GM19239 (cell line): Measurements from ENCODE around the gene CSF1R.
"Not testable (repeated sequence)": the region's sequence is repeated elsewhere in the genome, so short reads cannot be mapped to it uniquely, and the experiment has no call there.

Experiments used
- DNase-seq: peaks from one replicate; pipeline ENCODE4 v3.0.0; 2011; ENCODE audit warnings: low spot score; ENCODE audit not compliant: insufficient read length
- FAIRE-seq: peaks from 2 replicates; lab custom pipeline; 2011; peaks lifted over from hg19 to GRCh38; lab: Jason Lieb, UNC

The CSF1R gene

DNA sequence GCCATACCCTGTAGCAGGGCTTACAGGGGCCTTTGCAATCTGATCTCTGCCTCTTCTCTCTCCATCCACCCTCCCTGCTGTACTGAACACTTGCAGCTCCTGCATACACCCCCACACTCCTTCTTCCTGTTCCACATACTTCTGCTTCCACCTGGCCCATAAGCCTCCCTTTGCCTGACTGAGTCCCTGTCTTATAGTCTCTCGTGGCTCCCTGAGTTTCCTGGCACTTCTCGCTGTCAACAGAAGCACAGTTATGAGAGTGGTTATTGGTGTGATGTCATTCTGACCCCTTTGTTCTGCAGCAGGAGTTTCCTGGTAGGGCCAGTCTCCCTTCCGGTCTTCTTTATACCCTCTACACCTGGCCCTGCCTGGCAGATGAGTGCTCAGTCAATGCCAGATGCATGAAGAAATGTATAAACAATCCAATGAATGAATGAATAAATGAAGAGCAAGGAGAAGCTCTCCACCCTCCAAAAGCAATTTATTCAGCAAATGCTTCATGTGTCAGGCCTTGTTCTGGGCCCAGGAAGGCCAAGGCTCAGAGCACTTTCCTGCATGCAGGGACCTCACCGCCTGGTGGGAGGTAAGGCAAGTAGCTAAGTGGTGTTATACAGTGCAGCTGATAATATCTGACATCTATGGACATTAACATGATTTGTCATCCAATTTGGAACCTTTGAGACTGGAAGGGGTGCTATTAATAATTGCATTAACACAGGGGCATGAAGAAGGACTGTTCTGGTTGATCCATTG, 20.5 kb upstream of the CSF1R start:
- no peak for DNase-seq
- no peak for FAIRE-seq

DNA sequence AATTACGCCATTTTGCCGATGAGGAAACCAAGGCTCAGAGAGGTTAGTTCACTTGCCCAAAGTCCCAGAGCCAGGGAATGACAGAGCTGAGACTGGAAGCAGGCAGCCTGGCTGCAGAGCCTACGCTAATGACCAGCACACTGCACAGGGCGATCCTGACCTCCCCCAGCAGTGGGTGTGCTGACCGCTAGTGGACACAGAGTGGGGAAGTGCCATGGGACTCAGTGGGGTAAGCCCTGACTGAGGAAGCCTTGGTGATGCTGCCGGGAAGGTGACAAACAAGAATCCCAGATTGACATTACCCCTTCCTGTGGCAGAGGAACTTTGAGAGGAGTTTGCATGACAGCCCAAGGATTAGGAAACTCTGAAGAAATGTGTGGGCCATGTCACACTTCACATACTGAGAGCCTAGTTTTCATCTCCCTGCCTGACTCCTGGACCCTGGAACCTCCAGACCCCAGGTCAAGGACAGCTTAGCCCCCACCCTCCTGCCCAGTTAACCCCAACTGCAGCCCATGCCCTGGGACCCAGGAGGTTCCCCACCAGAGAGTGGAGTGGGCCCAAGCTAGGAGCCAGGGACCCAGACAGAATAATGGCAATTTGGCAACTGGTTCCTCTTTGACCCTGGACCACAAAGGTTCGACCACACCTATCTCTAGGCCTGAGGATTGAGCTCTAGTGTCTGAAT, 19.7 kb upstream of the CSF1R start:
- FAIRE-seq (no peak), DNase-seq (no peak)

DNA sequence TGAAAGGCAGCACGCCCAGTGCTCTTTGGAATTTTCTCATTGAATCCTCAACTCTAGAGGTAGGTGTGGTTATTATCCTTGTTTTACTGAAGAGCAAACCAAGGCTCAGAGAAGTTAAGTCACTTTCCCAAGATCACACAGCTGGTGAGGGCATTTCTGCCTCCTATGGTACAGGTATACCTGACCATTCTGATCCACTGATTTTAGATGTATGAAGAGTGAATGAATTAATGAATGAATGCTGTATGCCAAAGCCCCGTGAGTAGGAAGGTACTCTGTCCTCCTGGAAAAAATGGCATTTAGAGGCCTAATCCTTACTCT, 18.2 kb upstream of the CSF1R start:
- no peak for FAIRE-seq
- no peak for DNase-seq

DNA sequence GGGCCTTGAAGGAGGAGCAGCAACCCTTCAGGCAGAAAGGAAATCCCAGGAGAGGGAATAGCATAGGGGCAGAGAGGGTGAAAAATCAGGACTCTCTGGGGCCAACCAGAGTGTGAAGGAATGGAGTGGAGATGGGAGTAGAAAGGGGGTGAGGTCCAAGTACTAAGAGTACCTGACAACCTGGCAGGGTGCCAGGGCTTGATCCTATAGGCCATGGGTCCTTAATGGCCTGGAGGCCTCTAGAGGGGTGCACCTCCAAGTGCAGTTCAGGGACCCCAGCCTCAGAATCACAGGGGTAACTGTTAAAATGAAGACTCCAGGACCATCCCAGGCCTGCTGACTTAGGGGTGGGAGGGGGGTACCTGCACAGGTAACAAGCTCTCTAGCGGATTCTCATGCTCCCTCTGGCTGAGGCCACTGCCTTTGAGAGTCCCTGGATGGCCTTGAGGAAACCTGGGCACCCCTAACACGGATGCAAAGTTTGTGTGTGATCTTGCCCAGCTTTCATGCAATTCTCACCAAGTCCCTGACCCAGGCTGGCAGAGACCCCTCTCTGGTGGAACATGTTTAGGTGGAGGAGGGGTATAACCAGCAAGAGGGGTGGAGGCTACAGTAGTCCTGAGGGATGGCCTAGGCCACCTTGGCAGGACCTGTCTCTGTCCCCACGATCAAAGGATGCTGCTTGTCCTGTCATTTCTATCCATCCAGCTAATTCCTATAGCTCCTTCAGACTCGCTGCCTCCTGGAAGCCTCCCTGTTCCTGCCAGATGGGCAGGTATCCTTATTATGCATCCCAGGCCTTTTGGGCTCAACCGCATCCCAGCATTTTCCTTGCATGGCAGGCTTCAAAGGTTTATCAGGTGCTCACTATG, 17.6 kb upstream of the CSF1R start:
- FAIRE-seq (no peak), DNase-seq (no peak)

DNA sequence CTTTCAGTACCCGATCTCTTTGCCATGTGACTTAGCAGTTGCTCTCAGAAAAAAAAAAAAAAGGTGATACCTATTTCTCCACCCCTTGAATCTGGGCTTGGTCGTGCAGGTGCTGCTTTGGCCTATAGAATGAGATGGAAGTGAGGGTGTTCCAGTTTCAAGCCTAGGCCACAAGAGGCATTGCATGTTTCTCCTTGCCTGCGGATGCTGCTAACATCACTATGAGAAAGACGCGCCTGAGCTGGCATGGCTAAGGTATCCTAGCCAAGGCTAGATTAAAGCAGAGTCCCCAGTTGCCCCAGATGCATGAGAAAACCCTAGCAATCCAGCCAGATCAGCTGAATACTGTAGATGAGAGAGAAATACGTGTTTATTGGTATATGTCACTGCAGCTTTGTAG, 14.7 kb upstream of the CSF1R start:
- FAIRE-seq (no peak), DNase-seq (no peak)

DNA sequence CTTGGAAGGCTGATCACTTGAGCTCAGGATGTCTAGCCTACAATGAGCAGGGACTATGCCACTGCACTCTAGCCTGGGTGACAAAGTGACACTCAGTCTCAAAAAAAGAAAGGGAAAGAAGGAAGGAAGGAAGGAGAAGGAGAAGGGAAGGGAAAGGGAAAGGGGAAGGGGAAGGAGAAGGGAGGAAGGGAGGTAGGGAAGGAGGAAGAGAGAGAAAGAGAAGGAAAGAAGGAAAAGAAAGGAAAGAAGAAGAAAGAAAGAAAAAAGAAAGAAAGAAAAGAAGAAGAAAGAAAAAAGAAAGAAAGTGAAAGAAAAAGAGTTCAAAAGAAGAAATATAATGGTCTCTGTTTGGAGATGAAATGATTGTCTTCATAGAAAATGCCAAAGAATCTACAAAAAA, 10.8 kb upstream of the CSF1R start:
- FAIRE-seq (no peak), DNase-seq (no peak)

DNA sequence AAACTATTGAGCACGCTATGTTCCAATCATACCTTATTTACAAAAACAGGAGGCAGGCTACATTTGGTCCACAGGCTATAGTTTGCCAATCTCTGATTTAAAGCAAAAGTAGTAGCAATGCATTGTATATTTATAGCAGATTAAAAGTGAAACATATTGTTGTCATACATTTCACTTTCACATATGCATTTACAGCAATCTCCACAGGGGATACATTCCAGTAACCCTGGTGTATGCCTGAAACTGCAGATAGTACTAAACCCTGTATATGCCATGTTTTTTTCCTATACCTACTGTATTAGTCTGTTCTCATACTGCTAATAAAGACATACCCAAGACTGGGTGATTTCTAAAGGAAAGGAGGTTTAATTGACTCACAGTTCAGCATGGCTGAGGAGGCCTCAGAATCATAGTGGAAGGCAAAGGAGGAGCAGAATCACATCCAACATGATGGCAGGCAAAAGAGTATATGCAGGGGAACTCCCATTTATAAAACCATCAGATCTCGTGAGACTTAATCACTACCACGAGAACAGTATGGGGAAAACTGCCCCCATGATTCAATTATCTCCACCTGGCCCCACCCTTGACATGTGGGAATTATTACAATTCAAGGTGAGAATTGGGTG, 5.9 kb upstream of the CSF1R start:
- FAIRE-seq: peak; percentile 88
- DNase-seq: no peak

DNA sequence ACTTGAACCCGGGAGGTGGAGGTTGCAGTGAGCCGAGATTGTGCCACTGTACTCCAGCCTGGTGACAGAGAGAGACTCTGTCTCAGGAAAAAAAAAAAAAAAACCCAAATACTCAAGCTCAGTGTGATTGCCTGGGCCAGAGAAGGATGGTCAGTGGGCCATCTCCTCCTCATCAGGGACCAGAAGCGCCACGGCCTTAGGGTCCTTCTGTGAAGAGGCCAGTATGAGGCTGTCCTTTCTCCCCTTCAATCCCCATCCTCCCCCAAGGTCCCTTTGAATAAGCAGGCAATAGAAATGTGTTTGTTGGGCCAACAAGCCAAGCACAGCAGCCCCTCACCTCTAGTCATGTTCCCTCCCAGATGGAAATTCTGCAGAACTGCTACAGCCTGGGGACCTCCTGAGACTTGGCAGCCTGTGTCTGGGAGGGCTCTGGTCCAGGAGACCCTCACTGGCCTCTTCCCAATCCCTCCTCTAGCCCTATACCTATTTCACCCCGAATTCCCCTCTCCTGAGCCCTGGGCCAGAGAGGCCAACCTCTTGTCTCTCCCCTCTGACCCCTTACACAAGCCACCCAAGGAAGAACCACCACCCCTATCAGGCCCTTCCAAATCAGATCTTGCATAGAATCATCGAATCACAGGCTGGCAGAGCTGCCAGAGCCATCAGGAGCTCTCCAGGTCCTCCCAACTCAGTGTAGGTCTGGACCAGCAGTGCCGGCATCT, 1.0 kb downstream of the CSF1R start:
- FAIRE-seq (no peak), DNase-seq (no peak)

DNA sequence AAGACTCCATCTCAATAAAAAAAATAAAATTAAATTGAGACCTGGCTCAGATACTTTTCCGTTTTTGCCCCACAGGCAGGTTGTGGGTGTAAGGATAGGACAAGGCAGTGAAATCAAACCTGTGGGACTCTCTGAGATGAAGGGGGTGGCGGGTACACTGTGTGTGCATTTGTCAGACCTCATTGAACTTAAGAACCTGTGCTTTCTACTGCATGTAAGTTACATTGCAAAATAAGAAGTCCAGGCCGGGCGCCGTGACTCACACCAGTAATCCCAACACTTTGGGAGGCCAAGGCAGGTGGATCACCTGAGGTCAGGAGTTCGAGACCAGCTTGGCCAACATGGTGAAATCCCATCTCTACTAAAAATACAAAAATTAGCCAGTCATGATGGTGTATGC, 1.6 kb downstream of the CSF1R start:
- FAIRE-seq, DNase-seq: not testable (repeated sequence)

DNA sequence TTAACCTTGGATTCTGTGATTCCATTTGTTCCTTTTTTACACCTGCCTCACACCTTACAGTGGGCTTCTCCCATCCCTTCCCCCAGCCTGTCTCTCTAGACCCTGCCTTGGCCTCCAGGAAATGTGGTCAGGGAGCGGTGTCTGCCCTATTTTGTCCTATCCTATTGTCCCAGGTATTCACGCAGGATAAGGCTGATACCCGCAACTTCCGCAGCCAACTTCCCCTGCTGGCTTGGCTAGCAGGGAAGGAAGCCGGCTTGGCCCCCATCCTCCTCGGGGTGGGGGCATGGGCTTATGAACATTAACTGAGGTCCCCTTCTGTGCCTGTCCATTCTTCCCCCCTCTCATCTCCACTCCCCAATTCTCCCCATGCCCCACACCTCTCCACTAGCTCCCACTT, 3.5 kb downstream of the CSF1R start:
- DNase-seq (no peak), FAIRE-seq (no peak)

DNA sequence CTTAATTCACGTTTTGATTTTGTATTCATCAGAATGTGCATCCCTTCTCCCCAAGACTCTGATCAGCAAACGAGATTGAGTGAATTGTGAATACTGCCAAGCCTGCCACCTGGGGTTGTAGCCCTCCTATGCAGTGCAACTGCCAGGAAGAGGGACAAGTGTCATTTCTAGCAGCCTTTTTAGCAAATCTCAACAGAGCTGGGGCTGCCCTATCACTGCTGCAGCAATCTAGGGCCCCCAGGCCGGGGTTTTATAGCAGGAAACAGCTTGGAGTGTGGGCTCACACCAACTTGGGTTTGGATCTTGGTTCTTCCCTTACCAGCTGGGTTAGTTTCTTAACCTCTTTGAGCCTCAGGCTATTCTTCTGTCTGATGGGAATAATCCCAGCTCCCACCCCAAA, 4.0 kb downstream of the CSF1R start:
- DNase-seq (no peak), FAIRE-seq (no peak)

DNA sequence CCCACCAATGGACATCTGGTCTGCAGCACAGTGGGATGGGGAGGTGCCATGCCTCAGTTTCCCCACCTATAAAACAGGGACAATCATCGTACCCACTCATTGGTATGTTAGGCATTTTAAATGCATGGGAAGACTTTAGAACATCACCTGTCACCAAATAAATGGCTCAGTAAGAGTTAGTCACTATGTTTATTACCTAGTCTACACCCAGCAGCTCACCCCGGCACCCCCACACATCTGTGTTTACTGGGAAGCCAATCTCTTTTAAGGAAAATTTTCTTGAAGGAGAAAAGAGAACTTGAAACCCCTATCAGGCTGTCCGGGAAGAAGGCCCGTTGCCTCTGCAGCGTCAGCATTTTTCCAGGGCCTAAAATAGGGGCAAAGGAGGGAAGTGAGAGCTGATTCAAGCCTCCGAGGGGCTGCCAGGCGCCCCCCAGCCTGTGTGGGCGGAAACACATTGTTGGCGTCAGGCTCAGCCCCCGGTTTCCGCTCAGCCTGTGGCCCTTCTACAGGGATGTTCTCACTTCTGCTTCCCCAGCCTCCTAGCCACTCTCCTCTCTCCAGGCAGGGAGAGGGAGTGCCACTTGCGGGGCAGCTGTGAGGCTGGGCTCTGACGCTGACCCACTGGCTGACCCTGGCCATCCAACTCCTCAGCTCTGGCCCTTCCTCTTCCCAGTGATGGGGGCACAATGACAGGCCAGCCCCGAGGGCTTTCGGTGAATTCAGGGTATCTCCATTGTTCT, 4.6 kb downstream of the CSF1R start:
- FAIRE-seq (peak; percentile 84), DNase-seq (peak; percentile 40)

DNA sequence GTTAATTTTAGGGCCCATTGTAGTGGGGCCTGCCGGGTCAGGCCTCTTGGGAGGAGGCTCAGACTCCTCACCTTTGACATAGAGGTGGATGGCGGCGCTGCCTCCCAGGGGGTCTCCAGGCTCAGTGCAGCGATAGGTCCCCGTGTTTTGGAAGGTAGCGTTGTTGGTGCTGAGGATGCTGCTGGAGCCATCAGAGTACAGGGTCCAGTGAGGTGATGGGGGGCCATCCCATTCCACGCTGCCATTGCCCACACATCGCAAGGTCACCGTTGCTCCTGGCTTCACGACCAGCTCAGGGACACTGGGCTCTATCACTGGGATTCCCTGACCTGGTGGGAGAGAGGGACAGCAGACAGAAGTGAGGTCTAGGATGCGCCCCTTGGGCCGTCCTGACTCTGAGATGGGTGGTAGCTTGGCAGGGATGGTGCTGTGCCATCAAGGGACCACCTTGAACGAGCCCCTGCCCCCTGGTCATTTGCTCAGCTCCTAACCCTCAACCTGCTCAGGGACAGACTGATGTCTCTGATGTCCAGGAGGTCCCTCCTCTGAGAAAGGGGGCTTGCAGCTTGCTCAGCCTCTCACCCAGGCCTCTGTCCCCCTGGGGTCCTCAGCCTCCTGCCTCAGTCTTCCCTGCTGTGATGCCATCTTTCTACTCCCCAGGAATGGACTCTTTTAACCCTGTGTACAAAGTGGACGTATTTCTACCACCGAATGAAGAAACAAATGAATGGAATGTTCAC, 5.5 kb downstream of the CSF1R start:
- DNase-seq (no peak), FAIRE-seq (no peak)

DNA sequence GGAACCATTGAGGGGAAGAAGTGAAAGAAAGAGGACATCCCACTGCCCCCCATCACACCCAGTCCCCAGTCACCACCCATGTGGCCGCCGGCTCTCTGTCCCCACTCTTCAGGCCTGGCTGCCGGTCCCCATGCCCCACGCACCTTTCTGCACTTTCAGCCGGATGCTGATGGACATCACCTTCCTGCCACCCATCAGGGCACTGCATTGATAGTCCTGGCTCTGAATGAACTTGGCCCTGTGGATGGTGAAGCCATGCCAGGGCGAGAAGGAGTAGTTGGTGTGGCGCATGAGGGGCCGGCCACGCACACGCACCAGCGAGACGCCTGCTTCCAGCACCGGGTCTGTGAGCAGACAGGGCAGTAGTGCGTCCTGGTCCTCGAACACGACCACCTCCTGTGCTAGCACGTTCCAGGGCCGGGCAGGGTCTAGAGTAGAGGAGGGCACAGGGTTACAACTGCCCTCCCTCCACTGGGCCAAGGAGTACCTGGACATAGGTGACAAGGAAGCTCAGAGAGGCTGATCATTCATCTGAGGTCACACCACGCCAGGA, 6.4 kb downstream of the CSF1R start:
- DNase-seq (no peak), FAIRE-seq (no peak)

DNA sequence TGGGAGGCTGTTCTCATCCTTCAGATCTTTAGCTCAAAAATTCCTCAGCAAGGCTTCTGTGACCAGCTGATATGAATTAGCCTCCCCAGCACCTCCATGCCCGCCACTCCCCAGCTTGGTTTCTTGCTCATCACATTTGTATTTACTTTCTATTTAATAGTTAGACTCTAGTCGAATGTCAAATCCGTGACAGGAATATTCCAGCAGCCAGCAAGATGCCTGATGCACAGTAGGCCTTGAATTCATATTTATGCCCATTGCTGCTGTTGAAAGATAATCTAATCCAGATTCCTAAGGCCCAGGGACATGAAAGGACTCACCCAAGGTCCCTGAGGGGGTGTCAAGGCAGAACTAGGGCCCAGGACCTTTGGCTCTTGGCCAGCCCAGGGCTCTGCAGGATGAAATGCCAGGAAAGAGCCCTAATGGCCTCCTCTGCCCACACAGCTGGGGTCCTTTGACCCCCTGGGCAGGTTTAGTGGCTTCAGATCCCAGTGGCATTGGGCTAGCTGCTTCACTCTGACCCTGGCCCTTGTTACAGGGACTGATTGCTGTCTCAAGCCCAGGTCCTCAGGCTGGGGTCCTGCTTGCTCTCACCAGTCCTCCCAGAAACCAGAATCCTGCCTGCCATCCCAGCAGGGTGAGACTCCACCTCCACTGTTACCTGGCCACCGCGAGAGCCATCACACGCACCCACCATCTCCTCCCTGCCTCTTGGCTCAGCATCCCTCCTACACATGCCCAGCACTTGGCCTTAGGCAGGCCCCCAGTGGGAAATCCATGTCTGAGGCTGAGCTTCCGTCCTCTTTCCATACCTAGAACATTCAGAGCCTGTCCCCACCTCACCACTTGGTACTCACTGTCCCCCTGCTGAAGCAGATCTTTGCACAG, 7.3 kb downstream of the CSF1R start:
- no peak for FAIRE-seq
- no peak for DNase-seq

DNA sequence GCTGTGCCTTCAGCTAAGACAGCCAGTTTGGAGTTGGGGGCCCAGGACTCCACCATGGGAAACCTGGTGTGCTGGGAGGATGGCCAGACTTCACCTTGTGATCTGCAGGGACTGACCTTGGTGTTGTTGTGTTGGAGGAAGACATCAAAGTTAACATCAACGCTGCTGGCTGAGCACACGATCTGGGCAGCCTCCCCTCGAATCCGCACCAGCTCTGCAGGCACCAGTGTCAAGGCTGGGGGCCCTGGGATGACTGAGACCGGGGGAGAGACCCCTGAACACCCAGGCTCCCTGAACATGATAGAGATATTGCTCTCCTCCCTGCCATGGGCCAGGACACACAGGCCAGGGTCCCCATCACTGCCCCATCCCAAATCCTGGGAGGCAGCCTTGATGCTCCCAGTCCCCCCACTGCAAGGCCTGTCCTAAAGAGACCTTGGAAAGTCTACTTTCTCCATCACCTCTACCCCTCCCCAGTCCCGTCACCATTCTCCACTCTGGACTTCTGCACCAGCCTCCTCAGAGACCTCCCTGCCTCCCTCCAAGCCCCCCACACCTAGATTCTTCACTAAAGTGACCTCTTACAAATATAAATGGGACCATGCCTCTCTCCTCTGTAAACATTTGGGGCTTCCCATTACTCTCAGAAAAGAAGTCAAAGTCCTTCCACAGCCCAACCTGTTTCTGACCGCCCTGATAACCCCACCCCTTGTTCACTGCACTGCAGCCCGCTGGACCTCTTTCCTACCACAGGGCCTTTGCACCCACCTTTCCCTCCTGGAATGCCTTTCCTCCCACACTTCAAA, 8.2 kb downstream of the CSF1R start:
- DNase-seq: no peak
- FAIRE-seq: no peak

DNA sequence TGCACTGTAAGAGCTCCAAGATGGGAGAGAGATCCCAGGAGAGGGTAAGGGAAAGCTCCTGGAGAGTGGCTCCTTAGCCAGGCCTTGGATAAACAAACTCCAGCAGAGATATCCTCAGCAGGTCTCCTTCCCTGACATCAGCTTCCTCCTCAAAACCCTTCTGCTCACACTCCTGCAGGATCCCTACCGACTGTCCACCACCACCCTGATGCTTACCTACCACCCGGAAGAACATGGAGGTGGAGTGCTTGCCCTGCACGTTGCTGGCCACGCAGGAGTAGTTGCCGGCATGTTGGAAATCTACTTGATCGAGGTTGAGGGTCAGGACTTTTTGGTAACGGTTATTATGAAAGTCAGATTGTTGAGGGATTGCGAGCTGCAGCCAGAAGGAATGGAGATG, 9.3 kb downstream of the CSF1R start:
- FAIRE-seq (no peak), DNase-seq (no peak)
